ENCODE data around the gene SCPEP1. TPM values are rescaled to one million over a fixed set of nuclear protein-coding genes. Genes with fewer than 3 reads are reported as not detected.

Gene SCPEP1
- total and polyA plus RNA-seq, 10 of the 15 experiments (the other 5 are each of a cell fraction or from before 2014, with no cell fraction given) = 31.2 to 80.2 (median 40.7) TPM

- TF ChIP-seq NFYA (IDR thresholded peaks at IDR 0.05; ENCODE audit: borderline replicate concordance, low read depth, low read length) = no peak
- no peak for TF ChIP-seq SPI1 (IDR thresholded peaks at IDR 0.05; ENCODE audit: borderline replicate concordance, insufficient read depth, low read depth, low read length)
- no peak for TF ChIP-seq IKZF2 (IDR thresholded peaks at IDR 0.05)
- no peak for TF ChIP-seq SIX5 (IDR thresholded peaks at IDR 0.05; ENCODE audit: low read depth, low read length, severe bottlenecking)
Observed at GRCh38 chr17:57027852-57028251, 49.9 kb downstream of the SCPEP1 start (continued).

GRCh38 chr17:57032343-57032742 is 54.4 kb downstream of the SCPEP1 start:
- H4K20me1 ChIP-seq (ENCODE audit: control insufficient read depth, insufficient read depth) = no peaks in the 10 kb centered on the region
- no peak overlapping the region for H3K9ac ChIP-seq (ENCODE audit: control insufficient read depth, insufficient read depth, low read length)
- no peak overlapping the region for H2AFZ ChIP-seq (ENCODE audit: control insufficient read depth, low read depth, low read length)
- H3K27me3 ChIP-seq (replicated peaks in 1 of 2; ENCODE audit: control insufficient read depth in 2 of 2, insufficient read depth in 2 of 2, low read length in 1 of 2) = peaks cover 0 to 4% of the 10 kb centered on the region in 2 experiments; a peak in 2 of 4 replicates
- no peak overlapping the region for H3K4me2 ChIP-seq (ENCODE audit: control insufficient read depth, insufficient read depth)
- no peaks in the 10 kb centered on the region for H3K4me1 ChIP-seq (ENCODE audit: control insufficient read depth, insufficient read depth, low read length)
- ATAC-seq (no peak), DNase-seq (ENCODE audit: low read depth, low spot score) (no peak), FAIRE-seq (no peak)
- intact Hi-C loops (cut with micrococcal nuclease; ENCODE audit: unreplicated experiment) = no loop called here
- ChIA-PET RAD21 (ENCODE audit: unreplicated experiment) (no interaction called here), POLR2A (interaction anchor here (0.7 kb wide), 1 partner anchor 983 kb away, joined by 4 read pairs; no protein-coding TSS in a partner anchor), CTCF (no interaction called here), SMC1A (ENCODE audit: uncharacterized antibody, unreplicated experiment) (interaction anchor here (0.6 kb wide), 1 partner anchor 52 kb away, joined by 3 read pairs; the partner anchor contains the start of gene AKAP1)
- 68% methylated on average over 8 of the region's 8 CpGs for WGBS (ENCODE audit: insufficient coverage, insufficient replicate concordance, low lambda C conversion rate, missing lambda C conversion rate)
- in situ Hi-C loops (cut with MboI) = no loop called here
- no peaks in the 10 kb centered on the region for H3K36me3 ChIP-seq (ENCODE audit: control insufficient read depth in 2 of 2, insufficient read depth in 2 of 2, low read length in 1 of 2)
- no TSS peak for BruUV-seq (replicated peaks)
- H3K79me2 ChIP-seq (ENCODE audit: control insufficient read depth, insufficient read depth, low read length) = no peaks in the 10 kb centered on the region
- no peaks in the 10 kb centered on the region; the same call in 2 of the 3 replicates for H3K9me3 ChIP-seq (replicated peaks; ENCODE audit: control insufficient read depth, insufficient read depth, low read length)
- H3K27ac ChIP-seq (ENCODE audit: control insufficient read depth, insufficient read depth) = no peak overlapping the region
- H3K4me3 ChIP-seq = no peak overlapping the region
- TF ChIP-seq WRNIP1 (IDR thresholded peaks at IDR 0.05; ENCODE audit: borderline replicate concordance, low read depth, low read length) (no peak), CHD1 (IDR thresholded peaks at IDR 0.05; ENCODE audit: low read depth, low read length) (no peak), SREBF2 (IDR thresholded peaks at IDR 0.05; ENCODE audit: low read length) (no peak), TCF7 (IDR thresholded peaks at IDR 0.05; ENCODE audit: borderline replicate concordance) (no peak), ZNF207 (IDR thresholded peaks at IDR 0.05; ENCODE audit: borderline replicate concordance) (no peak), EGR1 (IDR thresholded peaks at IDR 0.05; ENCODE audit: borderline replicate concordance in 1 of 2, low read depth in 2 of 2, low read length in 2 of 2) (no peak), SIX5 (IDR thresholded peaks at IDR 0.05; ENCODE audit: low read depth, low read length, severe bottlenecking) (no peak), POLR2AphosphoS2 (IDR thresholded peaks at IDR 0.05; ENCODE audit: low read depth, low read length) (no peak), EZH2 (IDR thresholded peaks at IDR 0.05; ENCODE audit: borderline replicate concordance, control insufficient read depth, low read depth, low read length) (no peak), NFYA (IDR thresholded peaks at IDR 0.05; ENCODE audit: borderline replicate concordance, low read depth, low read length) (no peak), RELA (IDR thresholded peaks at IDR 0.05; ENCODE audit: borderline replicate concordance, partially characterized antibody) (no peak), ESRRA (IDR thresholded peaks at IDR 0.05; ENCODE audit: low read length) (no peak), ATF7 (IDR thresholded peaks at IDR 0.05; ENCODE audit: low read depth) (no peak), POLR2A (IDR thresholded peaks at IDR 0.05; ENCODE audit: low read depth, low read length) (no peak), CREM (IDR thresholded peaks at IDR 0.05; ENCODE audit: low read depth) (no peak)
- TF ChIP-seq, protein P1, sequence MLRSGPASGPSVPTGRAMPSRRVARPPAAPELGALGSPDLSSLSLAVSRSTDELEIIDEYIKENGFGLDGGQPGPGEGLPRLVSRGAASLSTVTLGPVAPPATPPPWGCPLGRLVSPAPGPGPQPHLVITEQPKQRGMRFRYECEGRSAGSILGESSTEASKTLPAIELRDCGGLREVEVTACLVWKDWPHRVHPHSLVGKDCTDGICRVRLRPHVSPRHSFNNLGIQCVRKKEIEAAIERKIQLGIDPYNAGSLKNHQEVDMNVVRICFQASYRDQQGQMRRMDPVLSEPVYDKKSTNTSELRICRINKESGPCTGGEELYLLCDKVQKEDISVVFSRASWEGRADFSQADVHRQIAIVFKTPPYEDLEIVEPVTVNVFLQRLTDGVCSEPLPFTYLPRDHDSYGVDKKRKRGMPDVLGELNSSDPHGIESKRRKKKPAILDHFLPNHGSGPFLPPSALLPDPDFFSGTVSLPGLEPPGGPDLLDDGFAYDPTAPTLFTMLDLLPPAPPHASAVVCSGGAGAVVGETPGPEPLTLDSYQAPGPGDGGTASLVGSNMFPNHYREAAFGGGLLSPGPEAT (IDR thresholded peaks at IDR 0.05; ENCODE audit: low read depth) = no peak
- TF ChIP-seq, protein P2, sequence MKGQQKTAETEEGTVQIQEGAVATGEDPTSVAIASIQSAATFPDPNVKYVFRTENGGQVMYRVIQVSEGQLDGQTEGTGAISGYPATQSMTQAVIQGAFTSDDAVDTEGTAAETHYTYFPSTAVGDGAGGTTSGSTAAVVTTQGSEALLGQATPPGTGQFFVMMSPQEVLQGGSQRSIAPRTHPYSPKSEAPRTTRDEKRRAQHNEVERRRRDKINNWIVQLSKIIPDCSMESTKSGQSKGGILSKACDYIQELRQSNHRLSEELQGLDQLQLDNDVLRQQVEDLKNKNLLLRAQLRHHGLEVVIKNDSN (IDR thresholded peaks at IDR 0.05; ENCODE audit: borderline replicate concordance, extremely low read length, insufficient read depth, low read depth, low read length) = no peak
- TF ChIP-seq, protein P3, sequence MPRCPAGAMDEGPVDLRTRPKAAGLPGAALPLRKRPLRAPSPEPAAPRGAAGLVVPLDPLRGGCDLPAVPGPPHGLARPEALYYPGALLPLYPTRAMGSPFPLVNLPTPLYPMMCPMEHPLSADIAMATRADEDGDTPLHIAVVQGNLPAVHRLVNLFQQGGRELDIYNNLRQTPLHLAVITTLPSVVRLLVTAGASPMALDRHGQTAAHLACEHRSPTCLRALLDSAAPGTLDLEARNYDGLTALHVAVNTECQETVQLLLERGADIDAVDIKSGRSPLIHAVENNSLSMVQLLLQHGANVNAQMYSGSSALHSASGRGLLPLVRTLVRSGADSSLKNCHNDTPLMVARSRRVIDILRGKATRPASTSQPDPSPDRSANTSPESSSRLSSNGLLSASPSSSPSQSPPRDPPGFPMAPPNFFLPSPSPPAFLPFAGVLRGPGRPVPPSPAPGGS (IDR thresholded peaks at IDR 0.05; ENCODE audit: borderline replicate concordance, insufficient read depth, low read depth, low read length, poor library complexity, severe bottlenecking) = no peak
